ENCODE data around the gene AHCYL2.

GRCh38 chr7:129375141-129375938 is 150.5 kb downstream of the AHCYL2 start:
- no peak for TF ChIP-seq CTCF (IDR thresholded peaks at IDR 0.05)
- TF ChIP-seq POLR2A (IDR thresholded peaks at IDR 0.05): no peak
